Ishikawa (cell line): Measurements from ENCODE around the gene VTI1B.

Experiments
- CEBPB ChIP-seq: IDR thresholded peaks from 2 replicates; pipeline ENCODE4 v1.6.1; 2012
- CREB1 ChIP-seq: IDR thresholded peaks from 2 replicates; pipeline ENCODE4 v1.6.1; 2012; ENCODE audit warnings: low read depth
- EGR1 ChIP-seq: IDR thresholded peaks from 2 replicates; pipeline ENCODE4 v1.6.1; 2012
- EP300 ChIP-seq: IDR thresholded peaks from 2 replicates; pipeline ENCODE4 v1.6.1; 2012; ENCODE audit warnings: borderline replicate concordance
- FOXM1 ChIP-seq: IDR thresholded peaks from 2 replicates; pipeline ENCODE4 v1.6.1; 2012; ENCODE audit warnings: low read depth, borderline replicate concordance
- NFIC ChIP-seq: IDR thresholded peaks from 2 replicates; pipeline ENCODE4 v1.6.1; 2012
- RAD21 ChIP-seq: IDR thresholded peaks from 2 replicates; pipeline ENCODE4 v1.6.1; 2012; ENCODE audit warnings: low read depth
- TAF1 ChIP-seq: IDR thresholded peaks from 2 replicates; pipeline ENCODE4 v1.6.1; 2012; ENCODE audit warnings: low read depth, mild to moderate bottlenecking
- TCF12 ChIP-seq: IDR thresholded peaks from 2 replicates; pipeline ENCODE4 v1.6.1; 2012; ENCODE audit warnings: low read depth
- TEAD4 ChIP-seq: IDR thresholded peaks from 2 replicates; pipeline ENCODE4 v1.6.1; 2012
- YY1 ChIP-seq: IDR thresholded peaks from 2 replicates; pipeline ENCODE4 v1.6.1; 2012; ENCODE audit warnings: low read depth
- ZBTB7A ChIP-seq: IDR thresholded peaks from 2 replicates; pipeline ENCODE4 v1.6.1; 2012; ENCODE audit warnings: low read depth
- TF ChIP-seq, protein P1 (sequence below): IDR thresholded peaks from 2 replicates; pipeline ENCODE4 v1.6.1; 2012
- TF ChIP-seq, protein P2 (sequence below): IDR thresholded peaks from 2 replicates; pipeline ENCODE4 v1.6.1; 2012
- TF ChIP-seq, protein P3 (sequence below): IDR thresholded peaks from 2 replicates; pipeline ENCODE4 v1.6.1; 2012; ENCODE audit warnings: low read depth, mild to moderate bottlenecking

The VTI1B gene

DNA sequence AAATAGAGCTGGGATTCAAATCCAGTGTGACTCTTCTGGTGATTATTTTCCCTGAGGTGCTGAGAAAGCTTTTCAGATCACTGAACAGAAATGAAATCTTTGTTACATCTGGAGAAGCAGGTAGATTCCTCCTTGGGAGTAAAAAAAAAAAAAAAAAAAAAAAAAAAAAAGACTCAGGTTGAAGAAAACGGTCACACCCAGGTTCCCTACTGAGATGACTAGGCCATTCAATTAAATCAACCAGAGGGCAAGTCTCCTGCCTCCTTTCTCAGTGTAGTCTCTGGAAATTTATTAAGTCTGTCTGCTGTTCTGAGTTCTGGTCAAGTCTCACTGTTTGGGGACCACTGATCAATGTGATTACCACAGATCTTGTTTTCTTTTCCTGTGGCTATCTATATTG, 30.7 kb downstream of the VTI1B start:
- TF ChIP-seq, protein P1, sequence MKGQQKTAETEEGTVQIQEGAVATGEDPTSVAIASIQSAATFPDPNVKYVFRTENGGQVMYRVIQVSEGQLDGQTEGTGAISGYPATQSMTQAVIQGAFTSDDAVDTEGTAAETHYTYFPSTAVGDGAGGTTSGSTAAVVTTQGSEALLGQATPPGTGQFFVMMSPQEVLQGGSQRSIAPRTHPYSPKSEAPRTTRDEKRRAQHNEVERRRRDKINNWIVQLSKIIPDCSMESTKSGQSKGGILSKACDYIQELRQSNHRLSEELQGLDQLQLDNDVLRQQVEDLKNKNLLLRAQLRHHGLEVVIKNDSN: no peak
- no peak for TF ChIP-seq CEBPB
- TF ChIP-seq YY1: no peak
- no peak for TF ChIP-seq CREB1
- TF ChIP-seq TAF1: no peak
- TF ChIP-seq EGR1: no peak
- TF ChIP-seq TEAD4: no peak

DNA sequence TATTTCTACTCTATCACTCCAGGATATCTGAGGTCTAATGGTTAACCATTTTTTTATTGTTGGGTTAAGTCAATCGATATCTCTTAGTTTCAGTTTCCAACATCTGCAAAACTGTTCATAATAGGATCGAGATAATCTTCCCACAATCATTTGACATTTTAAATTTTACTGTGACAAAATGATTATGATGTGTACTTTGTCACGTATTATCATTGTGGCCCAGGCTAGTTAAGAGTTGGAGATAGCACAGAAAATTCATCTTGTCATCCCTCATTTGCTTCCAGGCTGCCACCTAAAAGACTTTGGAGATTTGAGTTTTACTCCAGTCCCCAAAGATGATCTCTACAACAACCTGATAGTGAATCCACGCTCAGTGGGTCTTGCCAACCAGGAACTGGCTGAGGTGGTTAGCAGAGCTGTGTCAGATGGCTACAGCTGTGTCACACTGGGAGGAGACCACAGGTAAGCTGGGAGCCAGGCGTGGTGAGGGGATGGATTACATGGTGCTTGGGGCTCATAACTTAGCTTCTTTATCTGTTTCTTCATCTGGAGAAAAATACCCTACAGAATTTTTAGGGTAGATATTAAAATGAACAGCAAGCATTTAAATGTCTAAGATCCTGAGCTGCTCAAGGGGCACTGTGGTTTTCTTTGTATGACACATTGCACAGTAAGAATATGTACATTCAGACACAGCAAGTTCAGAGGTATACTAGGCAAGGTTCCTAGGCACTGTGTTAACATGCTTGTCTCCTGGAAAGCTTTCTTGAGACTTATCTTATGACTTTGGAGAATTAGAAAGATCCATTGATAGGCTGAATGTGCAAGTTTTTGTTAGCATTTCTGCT, 32.3 kb downstream of the VTI1B start:
- no peak for TF ChIP-seq TCF12

DNA sequence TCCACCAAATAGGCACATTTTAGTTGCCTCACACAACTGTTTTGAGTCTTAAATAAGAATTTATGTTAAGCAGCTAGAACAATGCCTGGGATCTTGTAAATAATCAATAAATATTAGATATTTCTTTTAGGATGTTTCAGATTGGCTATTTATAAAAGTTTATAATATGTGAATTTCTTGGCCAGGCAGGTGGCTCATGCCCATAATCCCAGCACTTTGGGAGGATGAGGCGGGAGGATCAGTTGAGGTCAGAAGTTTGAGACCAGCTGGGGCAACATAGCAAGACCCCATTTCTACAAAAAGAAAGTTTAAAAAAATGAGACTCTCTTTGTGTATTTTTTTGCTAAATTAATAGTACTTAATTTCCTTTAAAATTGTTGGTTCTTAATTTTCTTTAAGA, 33.0 kb downstream of the VTI1B start:
- TF ChIP-seq EP300 (no peak), NFIC (no peak), TEAD4 (no peak), RAD21 (no peak), CREB1 (no peak), ZBTB7A (no peak), TAF1 (no peak), TCF12 (no peak), EGR1 (no peak), YY1 (no peak), CEBPB (no peak), FOXM1 (no peak)
- TF ChIP-seq, protein P2, sequence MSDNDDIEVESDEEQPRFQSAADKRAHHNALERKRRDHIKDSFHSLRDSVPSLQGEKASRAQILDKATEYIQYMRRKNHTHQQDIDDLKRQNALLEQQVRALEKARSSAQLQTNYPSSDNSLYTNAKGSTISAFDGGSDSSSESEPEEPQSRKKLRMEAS: no peak
- TF ChIP-seq, protein P1: no peak
- TF ChIP-seq, protein P3, sequence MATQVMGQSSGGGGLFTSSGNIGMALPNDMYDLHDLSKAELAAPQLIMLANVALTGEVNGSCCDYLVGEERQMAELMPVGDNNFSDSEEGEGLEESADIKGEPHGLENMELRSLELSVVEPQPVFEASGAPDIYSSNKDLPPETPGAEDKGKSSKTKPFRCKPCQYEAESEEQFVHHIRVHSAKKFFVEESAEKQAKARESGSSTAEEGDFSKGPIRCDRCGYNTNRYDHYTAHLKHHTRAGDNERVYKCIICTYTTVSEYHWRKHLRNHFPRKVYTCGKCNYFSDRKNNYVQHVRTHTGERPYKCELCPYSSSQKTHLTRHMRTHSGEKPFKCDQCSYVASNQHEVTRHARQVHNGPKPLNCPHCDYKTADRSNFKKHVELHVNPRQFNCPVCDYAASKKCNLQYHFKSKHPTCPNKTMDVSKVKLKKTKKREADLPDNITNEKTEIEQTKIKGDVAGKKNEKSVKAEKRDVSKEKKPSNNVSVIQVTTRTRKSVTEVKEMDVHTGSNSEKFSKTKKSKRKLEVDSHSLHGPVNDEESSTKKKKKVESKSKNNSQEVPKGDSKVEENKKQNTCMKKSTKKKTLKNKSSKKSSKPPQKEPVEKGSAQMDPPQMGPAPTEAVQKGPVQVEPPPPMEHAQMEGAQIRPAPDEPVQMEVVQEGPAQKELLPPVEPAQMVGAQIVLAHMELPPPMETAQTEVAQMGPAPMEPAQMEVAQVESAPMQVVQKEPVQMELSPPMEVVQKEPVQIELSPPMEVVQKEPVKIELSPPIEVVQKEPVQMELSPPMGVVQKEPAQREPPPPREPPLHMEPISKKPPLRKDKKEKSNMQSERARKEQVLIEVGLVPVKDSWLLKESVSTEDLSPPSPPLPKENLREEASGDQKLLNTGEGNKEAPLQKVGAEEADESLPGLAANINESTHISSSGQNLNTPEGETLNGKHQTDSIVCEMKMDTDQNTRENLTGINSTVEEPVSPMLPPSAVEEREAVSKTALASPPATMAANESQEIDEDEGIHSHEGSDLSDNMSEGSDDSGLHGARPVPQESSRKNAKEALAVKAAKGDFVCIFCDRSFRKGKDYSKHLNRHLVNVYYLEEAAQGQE: no peak

DNA sequence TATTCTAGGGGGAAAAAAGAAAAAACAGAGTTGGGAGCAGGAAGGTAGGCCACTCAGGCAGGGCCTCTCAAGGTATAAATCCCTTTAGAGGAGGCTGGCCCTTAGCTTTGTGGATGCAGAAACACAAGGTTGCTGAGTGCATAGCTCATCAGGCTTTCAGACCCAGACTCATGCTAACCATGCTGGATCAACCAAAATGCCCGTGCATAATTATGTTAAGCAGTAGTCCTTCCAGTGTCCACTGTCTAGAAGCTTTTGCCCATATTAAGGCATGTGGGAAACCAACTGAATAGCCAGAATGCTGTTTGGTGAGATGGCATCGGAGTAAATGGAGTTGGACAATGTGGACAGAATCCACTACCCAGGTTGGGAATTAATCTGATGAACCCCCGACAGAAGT, 35.8 kb downstream of the VTI1B start:
- TF ChIP-seq NFIC: no peak
- no peak for TF ChIP-seq TAF1
- TF ChIP-seq, protein P1: no peak
- no peak for TF ChIP-seq EGR1
- no peak for TF ChIP-seq TCF12
- no peak for TF ChIP-seq RAD21
- no peak for TF ChIP-seq CEBPB
- no peak for TF ChIP-seq CREB1
- no peak for TF ChIP-seq ZBTB7A
- no peak for TF ChIP-seq EP300
- TF ChIP-seq TEAD4: no peak
- TF ChIP-seq, protein P3: no peak
- no peak for TF ChIP-seq YY1
- TF ChIP-seq, protein P2: no peak
- TF ChIP-seq FOXM1: no peak

DNA sequence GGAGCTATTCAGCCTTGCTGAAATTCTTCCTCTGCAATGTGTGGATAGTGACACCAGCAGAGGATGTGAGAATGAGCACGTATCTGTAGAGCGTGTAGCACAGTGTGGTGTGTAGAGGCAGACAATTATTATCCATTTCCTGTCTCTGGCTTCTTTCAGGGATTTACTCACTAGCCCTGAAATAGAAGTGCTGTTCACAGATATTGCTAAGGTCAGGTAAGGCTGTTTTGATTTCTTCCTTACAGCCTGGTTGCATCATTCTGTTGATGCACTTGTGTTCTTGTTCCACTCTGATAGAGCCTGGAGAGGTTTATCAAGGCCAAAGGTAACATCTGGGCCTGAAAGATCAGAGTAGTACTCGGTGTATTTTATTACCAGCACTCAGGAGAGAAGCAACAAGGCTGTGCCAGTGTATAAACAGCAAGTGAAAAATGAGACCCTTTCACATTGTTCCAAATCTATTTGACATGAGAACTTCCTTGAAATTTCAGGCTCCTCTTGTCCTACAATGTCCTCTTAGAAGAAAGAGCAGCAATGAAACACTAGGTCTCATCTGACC, 38.0 kb downstream of the VTI1B start:
- no peak for TF ChIP-seq CREB1
